ENCODE data around the gene SLC38A8. TPM values are rescaled to one million over a fixed set of nuclear protein-coding genes. Genes with fewer than 3 reads are reported as not detected.

SLC38A8 gene
- total RNA-seq, 4 donors from 2014 or later: not detected

DNA sequence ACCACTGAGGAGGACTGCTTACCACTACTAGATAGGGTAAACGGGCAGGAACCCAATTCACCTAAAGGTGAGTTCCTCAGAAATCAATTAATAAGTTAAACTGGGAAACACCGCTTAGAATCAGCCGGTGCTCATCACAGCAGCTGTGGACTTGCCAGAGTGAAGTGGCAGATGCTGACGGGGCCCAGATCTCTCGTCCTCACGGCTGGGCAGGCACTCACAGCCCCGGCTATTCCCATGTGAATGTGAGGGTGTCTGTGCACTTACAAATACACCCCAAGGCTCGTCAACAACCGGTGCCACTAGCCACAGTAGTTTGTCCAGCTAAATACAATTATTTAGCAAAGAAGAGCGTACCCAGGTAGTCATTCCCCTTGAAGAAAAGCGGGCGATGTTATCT, 44.4 kb upstream of the SLC38A8 start:
- peaks cover 0 to 78% (median 3%) of the 10 kb centered on the region in 3 donors for H3K36me3 ChIP-seq
- no peaks in the 10 kb centered on the region for H3K9me3 ChIP-seq
- H3K4me3 ChIP-seq: no peak overlapping the region
- no peak overlapping the region for H3K27ac ChIP-seq
- no peaks in the 10 kb centered on the region for H3K27me3 ChIP-seq
- DNase-seq: no peak
- H3K4me1 ChIP-seq: peaks cover 0 to 15% (median 0%) of the 10 kb centered on the region in 4 donors
- TF ChIP-seq, protein P1, sequence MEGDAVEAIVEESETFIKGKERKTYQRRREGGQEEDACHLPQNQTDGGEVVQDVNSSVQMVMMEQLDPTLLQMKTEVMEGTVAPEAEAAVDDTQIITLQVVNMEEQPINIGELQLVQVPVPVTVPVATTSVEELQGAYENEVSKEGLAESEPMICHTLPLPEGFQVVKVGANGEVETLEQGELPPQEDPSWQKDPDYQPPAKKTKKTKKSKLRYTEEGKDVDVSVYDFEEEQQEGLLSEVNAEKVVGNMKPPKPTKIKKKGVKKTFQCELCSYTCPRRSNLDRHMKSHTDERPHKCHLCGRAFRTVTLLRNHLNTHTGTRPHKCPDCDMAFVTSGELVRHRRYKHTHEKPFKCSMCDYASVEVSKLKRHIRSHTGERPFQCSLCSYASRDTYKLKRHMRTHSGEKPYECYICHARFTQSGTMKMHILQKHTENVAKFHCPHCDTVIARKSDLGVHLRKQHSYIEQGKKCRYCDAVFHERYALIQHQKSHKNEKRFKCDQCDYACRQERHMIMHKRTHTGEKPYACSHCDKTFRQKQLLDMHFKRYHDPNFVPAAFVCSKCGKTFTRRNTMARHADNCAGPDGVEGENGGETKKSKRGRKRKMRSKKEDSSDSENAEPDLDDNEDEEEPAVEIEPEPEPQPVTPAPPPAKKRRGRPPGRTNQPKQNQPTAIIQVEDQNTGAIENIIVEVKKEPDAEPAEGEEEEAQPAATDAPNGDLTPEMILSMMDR (IDR thresholded peaks at IDR 0.05): no peak
- TF ChIP-seq POLR2A (IDR thresholded peaks at IDR 0.05): no peak

DNA sequence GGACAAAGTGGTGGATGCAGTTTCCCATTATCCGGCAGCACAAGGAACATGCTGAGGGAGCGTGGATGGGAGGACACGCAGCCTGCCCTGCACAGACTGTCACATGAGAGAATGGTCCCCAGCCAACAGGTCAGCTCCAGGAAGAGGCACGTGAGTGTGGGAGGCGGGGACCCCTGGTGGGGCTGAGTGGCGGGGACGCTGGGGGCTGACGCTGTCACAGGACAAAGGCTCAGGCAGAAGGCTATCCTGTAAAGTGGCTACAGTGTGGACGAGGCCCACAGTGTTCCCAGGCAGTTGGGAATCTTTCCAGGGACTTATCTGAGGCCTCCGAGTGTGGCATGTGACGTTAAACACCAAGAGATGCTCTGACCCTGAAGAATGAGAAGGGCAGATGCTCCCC, 43.7 kb upstream of the SLC38A8 start:
- DNase-seq: no peak
- H3K27me3 ChIP-seq: no peaks in the 10 kb centered on the region
- no peak overlapping the region for H3K4me3 ChIP-seq
- H3K36me3 ChIP-seq: peaks cover 0 to 78% (median 3%) of the 10 kb centered on the region in 3 donors
- no peak overlapping the region for H3K27ac ChIP-seq
- no peaks in the 10 kb centered on the region for H3K9me3 ChIP-seq
- peaks cover 0 to 15% (median 0%) of the 10 kb centered on the region in 4 donors for H3K4me1 ChIP-seq
- TF ChIP-seq, protein P1 (IDR thresholded peaks at IDR 0.05): no peak
- no peak for TF ChIP-seq POLR2A (IDR thresholded peaks at IDR 0.05)

DNA sequence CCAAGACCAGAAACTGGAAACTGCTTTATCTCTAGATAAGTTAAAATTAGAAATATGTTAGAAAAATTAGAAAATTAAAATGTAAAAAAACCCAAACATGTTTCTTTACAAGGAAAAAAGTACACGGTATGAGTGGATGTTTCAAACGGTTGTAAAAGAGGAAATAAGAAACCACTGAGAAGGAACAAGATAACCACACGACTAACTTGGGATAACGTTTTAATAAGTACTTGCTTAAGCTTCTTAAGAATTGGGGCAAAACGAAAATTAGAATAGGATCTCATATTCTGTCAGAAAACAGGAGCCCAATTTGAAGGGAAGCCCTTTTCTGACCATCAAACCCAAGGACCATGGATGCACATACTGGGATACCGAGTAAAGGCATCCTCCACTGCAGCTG, 43.2 kb upstream of the SLC38A8 start:
- Histone ChIP-seq H3K27ac (no peak overlapping the region), H3K4me3 (no peak overlapping the region), H3K36me3 (peaks cover 0 to 78% (median 3%) of the 10 kb centered on the region in 3 donors), H3K27me3 (no peaks in the 10 kb centered on the region), H3K4me1 (peaks cover 0 to 15% (median 0%) of the 10 kb centered on the region in 4 donors), H3K9me3 (no peaks in the 10 kb centered on the region)
- TF ChIP-seq, protein P1 (IDR thresholded peaks at IDR 0.05): no peak
- TF ChIP-seq POLR2A (IDR thresholded peaks at IDR 0.05): no peak
- no peak for DNase-seq

DNA sequence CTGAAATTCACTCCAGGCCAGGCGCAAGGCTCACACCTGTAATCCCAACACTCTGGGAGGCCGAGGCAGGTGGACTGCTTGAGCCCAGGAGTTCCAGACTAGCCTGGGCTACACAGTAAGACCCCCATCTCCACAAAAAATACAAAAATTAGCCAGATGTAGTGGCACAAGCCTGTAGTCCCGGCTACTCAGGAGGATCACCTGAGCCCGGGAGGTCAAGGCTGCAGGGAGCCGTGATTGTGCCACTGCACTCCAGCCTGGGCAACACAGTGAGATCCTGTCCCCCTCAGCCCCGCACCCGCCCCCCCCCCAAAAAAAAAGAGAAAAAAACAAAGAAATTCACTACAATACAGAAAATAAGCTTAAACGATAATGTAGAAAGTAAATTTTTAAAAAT, 42.7 kb upstream of the SLC38A8 start:
- no peak overlapping the region for H3K27ac ChIP-seq
- peaks cover 0 to 78% (median 3%) of the 10 kb centered on the region in 3 donors for H3K36me3 ChIP-seq
- no peaks in the 10 kb centered on the region for H3K27me3 ChIP-seq
- no peak for DNase-seq
- H3K4me3 ChIP-seq: no peak overlapping the region
- TF ChIP-seq POLR2A (IDR thresholded peaks at IDR 0.05): no peak
- TF ChIP-seq, protein P1 (IDR thresholded peaks at IDR 0.05): no peak
- no peaks in the 10 kb centered on the region for H3K9me3 ChIP-seq
- peaks cover 0 to 15% (median 0%) of the 10 kb centered on the region in 4 donors for H3K4me1 ChIP-seq

DNA sequence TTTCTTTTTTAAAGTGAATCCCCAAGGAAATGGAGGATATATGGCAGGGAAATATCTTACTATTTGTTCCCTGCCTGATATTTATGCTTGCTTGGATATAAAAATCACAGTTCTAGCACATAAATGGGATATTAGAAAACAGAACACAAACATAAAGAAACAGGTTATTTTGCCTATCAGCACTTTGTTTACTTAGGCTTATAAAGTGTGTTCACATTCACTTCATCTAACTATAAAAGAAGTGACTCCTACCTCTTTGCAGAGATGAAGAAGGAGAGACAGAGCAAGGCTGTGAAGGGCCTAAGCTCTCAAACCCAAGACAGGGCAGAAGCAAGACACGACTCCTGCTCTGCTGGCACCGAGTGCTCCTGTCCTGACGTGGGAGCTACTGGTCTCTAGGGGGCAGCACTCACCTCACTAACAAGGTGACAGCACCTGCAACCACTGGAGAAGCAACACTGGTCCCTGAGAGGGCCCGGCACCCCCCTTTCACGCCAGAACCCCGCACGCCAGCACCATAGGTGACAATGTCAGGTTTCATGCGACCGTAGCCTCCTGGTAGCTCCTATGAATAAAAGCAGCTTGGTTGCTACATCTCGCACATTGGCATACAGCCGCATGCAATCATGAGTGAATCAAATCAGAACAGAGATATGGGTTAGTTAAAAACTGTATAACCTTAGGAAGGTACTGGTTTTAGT, 42.1 kb upstream of the SLC38A8 start:
- DNase-seq: peak; percentile 57 to 83 (median 69)
- H3K4me3 ChIP-seq: no peak overlapping the region
- no peaks in the 10 kb centered on the region for H3K27me3 ChIP-seq
- no peak for TF ChIP-seq POLR2A (IDR thresholded peaks at IDR 0.05)
- TF ChIP-seq, protein P1 (IDR thresholded peaks at IDR 0.05): peak in 5 of 6 experiments; percentile 28 to 74 (median 65)
- H3K27ac ChIP-seq: no peak overlapping the region
- no peaks in the 10 kb centered on the region for H3K9me3 ChIP-seq
- peaks cover 0 to 78% (median 3%) of the 10 kb centered on the region in 3 donors for H3K36me3 ChIP-seq
- peaks cover 0 to 15% (median 0%) of the 10 kb centered on the region in 4 donors for H3K4me1 ChIP-seq

All from Peyer's patch (tissue), 4 donors.